Measurements from ENCODE around the gene MB21D2. TPM values are rescaled to one million over a fixed set of nuclear protein-coding genes. Genes with fewer than 3 reads are reported as not detected.

Gene MB21D2
- total RNA-seq: 17.7 TPM

DNA sequence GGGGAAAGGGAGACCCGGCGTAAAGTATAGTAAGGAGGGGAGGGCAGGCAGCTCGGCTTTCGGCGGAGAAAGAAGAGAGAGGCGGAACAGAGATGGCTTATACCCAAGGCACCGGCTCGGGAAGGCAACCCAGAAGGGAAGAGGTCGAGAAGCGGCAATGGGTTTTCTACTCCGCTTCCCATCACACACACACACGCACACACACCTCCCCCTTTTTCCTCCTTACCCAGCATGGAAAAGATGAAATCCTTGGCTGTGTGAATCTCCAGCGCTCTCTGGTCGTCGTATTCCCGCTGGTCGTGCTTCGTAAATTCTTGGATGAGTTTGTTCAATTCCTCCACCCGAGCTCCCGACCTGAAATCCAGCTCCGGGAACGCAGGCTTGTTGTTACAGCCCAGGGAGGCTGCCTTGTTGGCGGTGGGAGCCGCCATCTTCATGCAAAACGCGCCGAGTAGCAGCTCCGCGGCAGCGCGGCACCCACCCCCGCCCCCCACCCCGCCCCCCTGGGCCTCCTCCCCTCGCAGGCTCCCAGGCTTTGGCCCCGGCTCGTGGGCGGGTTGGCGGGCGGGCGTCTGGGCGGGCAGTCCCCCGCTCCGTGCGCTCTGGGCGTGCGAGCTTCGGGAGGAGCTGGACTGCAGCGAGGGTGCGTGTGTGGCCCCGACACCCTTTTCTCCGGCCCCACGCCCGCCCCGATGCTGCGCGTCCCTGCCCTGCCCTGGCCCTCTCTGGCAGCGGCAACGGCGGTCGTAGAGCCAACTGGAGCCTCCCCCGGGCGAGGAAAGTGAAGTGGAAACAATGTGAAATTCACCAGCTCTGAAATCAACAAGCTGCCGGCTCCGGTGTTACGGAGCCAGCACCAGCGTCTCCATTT is at the start of gene MB21D2:
Gene MB21D2 (minus strand): TSS at position 453 of the 871 bp plus-strand sequence. CDS start 16 bp downstream, at position 437.

Other genes starting within 250 kb of the MB21D2 start
- gene FGF12, start 190.3 kb downstream of the MB21D2 start, total RNA-seq: 13.0 TPM